Activated T-cell treated with anti-CD3 and anti-CD28 coated beads, Interleukin-2, amount 50 U/mL, for 4 hours (primary cell): ENCODE measurements around the gene TEX11. TPM values are rescaled to one million over a fixed set of nuclear protein-coding genes. Genes with fewer than 3 reads are reported as not detected.
A peak's percentile ranks its signal among the peaks of the same experiment; 100 is the strongest.
"Not testable (repeated sequence)": the region's sequence is repeated elsewhere in the genome, so short reads cannot be mapped to it uniquely, and the experiment has no call there.

Experiments used
- ATAC-seq, 2 donors: fragments of 200-7000 bp; cut with Tn5 transposase; one replicate each; pipeline ENCODE4 v1.10.0; 2021
- DNase-seq: peaks from one replicate; pipeline ENCODE4 v3.0.0-alpha.2; 2020
- H3K27me3 Mint-ChIP-seq: one replicate; pipeline ENCODE4 v1.8.0; 2021; ENCODE audit warnings: low read depth, mixed read lengths
- H3K36me3 Mint-ChIP-seq: one replicate; pipeline ENCODE4 v1.8.0; 2022; ENCODE audit warnings: mixed read lengths; ENCODE audit not compliant: insufficient read depth
- H3K4me1 Mint-ChIP-seq: one replicate; pipeline ENCODE4 v1.8.0; 2021; ENCODE audit warnings: low read depth, mixed read lengths
- H3K4me3 Mint-ChIP-seq: one replicate; pipeline ENCODE4 v1.8.0; 2021; ENCODE audit warnings: mild to moderate bottlenecking, moderate library complexity, mixed read lengths
- H3K9me3 Mint-ChIP-seq: one replicate; pipeline ENCODE4 v1.8.0; 2021; ENCODE audit warnings: mixed read lengths
- total RNA-seq, 3 donors: library from RNA; stranded (reverse); gene quantifications; one replicate each; pipeline ENCODE4 v1.2.1, GENCODE V29; 2021

Gene TEX11
- total RNA-seq, 3 donors from 2014 or later, result 0.13 TPM; not detected in 2

DNA sequence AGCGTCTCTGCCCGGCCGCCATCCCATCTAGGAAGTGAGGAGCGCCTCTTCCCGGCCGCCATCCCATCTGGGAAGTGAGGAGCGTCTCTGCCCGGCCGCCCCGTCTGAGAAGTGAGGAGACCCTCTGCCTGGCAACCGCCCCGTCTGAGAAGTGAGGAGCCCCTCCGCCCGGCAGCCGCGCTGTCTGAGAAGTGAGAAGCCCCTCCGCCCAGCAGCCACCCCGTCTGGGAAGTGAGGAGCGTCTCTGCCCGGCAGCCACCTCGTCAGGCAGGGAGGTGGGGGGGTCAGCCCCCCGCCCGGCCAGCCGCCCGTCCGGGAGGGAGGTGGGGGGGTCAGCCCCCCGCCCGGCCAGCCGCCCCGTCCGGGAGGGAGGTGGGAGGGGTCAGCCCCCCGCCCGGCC lies 229.1 kb downstream of the TEX11 start:
- H3K9me3 Mint-ChIP-seq, DNase-seq, H3K27me3 Mint-ChIP-seq, H3K4me3 Mint-ChIP-seq, H3K4me1 Mint-ChIP-seq, H3K36me3 Mint-ChIP-seq, ATAC-seq: not testable (repeated sequence)

GRCh38 chrX:70675284-70675683 lies 233.2 kb downstream of the TEX11 start:
- no peaks in the 10 kb centered on the region for H3K27me3 Mint-ChIP-seq
- ATAC-seq (peak in 1 of 2 donors; percentile 43), DNase-seq (no peak)
- peaks cover 3% of the 10 kb centered on the region for H3K4me1 Mint-ChIP-seq
- H3K9me3 Mint-ChIP-seq, result no peaks in the 10 kb centered on the region
- no peak overlapping the region for H3K4me3 Mint-ChIP-seq
- H3K36me3 Mint-ChIP-seq, result no peaks in the 10 kb centered on the region

- H3K4me1 Mint-ChIP-seq, result peaks cover 3% of the 10 kb centered on the region
- no peak for ATAC-seq
- DNase-seq, result no peak
Measured at GRCh38 chrX:70672326-70672725, 236.2 kb downstream of the TEX11 start.

GRCh38 chrX:70669120-70669519 lies 239.4 kb downstream of the TEX11 start:
- H3K27me3 Mint-ChIP-seq, result no peaks in the 10 kb centered on the region
- ATAC-seq, result no peak
- H3K9me3 Mint-ChIP-seq, result no peaks in the 10 kb centered on the region
- no peak overlapping the region for H3K4me3 Mint-ChIP-seq
- H3K36me3 Mint-ChIP-seq, result no peaks in the 10 kb centered on the region
- DNase-seq, result no peak
- H3K4me1 Mint-ChIP-seq, result peaks cover 3% of the 10 kb centered on the region

More at GRCh38 chrX:70672326-70672725, 236.2 kb downstream of the TEX11 start:
- H3K27me3 Mint-ChIP-seq, result no peaks in the 10 kb centered on the region
- no peaks in the 10 kb centered on the region for H3K36me3 Mint-ChIP-seq
- no peak overlapping the region for H3K4me3 Mint-ChIP-seq
- H3K9me3 Mint-ChIP-seq, result no peaks in the 10 kb centered on the region

- no peaks in the 10 kb centered on the region for H3K4me1 Mint-ChIP-seq
- no peak overlapping the region for H3K4me3 Mint-ChIP-seq
- H3K9me3 Mint-ChIP-seq, result no peaks in the 10 kb centered on the region
- ATAC-seq, result no peak
- no peaks in the 10 kb centered on the region for H3K36me3 Mint-ChIP-seq
- H3K27me3 Mint-ChIP-seq, result no peaks in the 10 kb centered on the region
- no peak for DNase-seq
Measured at GRCh38 chrX:70664726-70665125, 243.8 kb downstream of the TEX11 start.

DNA sequence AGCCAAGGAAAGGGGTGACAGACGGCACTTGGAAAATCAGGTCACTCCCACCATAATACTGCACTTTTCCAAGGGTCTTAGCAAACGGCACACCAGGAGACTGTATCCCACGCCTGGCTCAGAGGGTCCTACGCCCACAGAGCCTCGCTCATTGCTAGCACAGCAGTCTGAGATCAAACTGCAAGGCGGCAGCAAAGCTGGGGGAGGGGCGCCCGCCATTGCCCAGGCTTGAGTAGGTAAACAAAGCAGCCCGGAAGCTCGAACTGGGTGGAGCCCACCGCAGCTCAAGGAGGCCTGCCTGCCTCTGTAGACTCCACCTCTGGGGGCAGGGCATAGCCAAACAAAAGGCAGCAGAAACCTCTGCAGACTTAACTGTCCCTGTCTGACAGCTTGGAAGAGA lies 247.4 kb downstream of the TEX11 start:
- not testable (repeated sequence) for H3K4me3 Mint-ChIP-seq, H3K27me3 Mint-ChIP-seq, DNase-seq, H3K9me3 Mint-ChIP-seq, ATAC-seq, H3K36me3 Mint-ChIP-seq, H3K4me1 Mint-ChIP-seq

GRCh38 chrX:70657546-70657945 lies 251.0 kb downstream of the TEX11 start:
- not testable (repeated sequence) for H3K9me3 Mint-ChIP-seq, ATAC-seq, H3K4me3 Mint-ChIP-seq, H3K4me1 Mint-ChIP-seq, H3K36me3 Mint-ChIP-seq, DNase-seq, H3K27me3 Mint-ChIP-seq

DNA sequence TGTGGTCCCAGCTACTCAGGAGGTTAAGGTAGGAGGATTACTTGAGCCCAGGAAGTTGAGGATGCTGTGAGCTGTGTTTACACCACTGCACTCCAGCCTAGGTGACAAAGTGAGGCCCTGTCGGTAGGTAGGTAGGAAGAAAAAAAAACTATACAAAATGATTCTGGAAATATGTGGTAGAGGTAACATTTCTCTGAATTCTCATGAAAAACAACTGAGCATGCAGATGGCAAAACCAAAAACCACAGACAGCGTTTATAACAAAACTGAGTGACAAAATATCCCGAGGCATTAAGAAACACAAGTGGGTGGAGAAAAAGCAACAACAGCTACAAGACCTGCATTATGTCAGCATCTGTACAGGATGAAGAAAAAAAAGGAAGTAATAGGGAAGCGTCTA lies 252.2 kb downstream of the TEX11 start:
- ATAC-seq (peak in 1 of 2 donors; percentile 50), DNase-seq (no peak)
- no peak overlapping the region for H3K4me3 Mint-ChIP-seq
- H3K4me1 Mint-ChIP-seq, result peaks cover 7% of the 10 kb centered on the region
- H3K27me3 Mint-ChIP-seq, result no peaks in the 10 kb centered on the region
- H3K36me3 Mint-ChIP-seq, result no peaks in the 10 kb centered on the region
- no peaks in the 10 kb centered on the region for H3K9me3 Mint-ChIP-seq

- DNase-seq, H3K4me3 Mint-ChIP-seq, H3K36me3 Mint-ChIP-seq, ATAC-seq, H3K4me1 Mint-ChIP-seq, H3K27me3 Mint-ChIP-seq, H3K9me3 Mint-ChIP-seq: not testable (repeated sequence)
Measured at GRCh38 chrX:70647910-70648309, 260.6 kb downstream of the TEX11 start.

- no peak for DNase-seq
- no peaks in the 10 kb centered on the region for H3K27me3 Mint-ChIP-seq
- no peaks in the 10 kb centered on the region for H3K4me1 Mint-ChIP-seq
- no peak overlapping the region for H3K4me3 Mint-ChIP-seq
- ATAC-seq, result no peak
- H3K9me3 Mint-ChIP-seq, result no peaks in the 10 kb centered on the region
- H3K36me3 Mint-ChIP-seq, result no peaks in the 10 kb centered on the region
Measured at GRCh38 chrX:70636218-70636617, 272.3 kb downstream of the TEX11 start.

DNA sequence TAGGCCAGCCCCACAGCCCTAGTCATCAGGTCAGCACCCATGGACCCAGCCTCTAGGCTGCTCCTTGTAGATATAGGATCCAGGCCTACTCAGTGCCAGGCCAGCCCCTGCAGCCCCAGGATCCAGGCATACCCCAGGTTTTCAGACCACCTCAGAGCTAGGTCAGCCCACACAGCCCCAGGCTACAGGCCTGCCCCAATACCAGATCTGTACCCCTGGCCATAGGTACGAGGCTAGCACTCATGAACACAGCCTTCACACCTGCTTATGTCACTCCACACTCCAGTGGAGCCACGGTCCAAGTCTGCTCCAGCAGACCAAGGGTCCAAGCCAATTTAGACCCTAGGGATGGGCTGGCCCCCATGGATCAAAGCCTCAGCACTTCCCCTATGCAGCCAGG lies 272.8 kb downstream of the TEX11 start:
- no peaks in the 10 kb centered on the region for H3K9me3 Mint-ChIP-seq
- no peak for DNase-seq
- no peaks in the 10 kb centered on the region for H3K27me3 Mint-ChIP-seq
- no peak overlapping the region for H3K4me3 Mint-ChIP-seq
- H3K36me3 Mint-ChIP-seq, result no peaks in the 10 kb centered on the region
- no peaks in the 10 kb centered on the region for H3K4me1 Mint-ChIP-seq
- ATAC-seq, result no peak

GRCh38 chrX:70635227-70635626 lies 273.3 kb downstream of the TEX11 start:
- ATAC-seq (no peak), DNase-seq (no peak)
- Mint-ChIP-seq H3K27me3 (no peaks in the 10 kb centered on the region), H3K36me3 (no peaks in the 10 kb centered on the region), H3K9me3 (no peaks in the 10 kb centered on the region), H3K4me3 (no peak overlapping the region), H3K4me1 (no peaks in the 10 kb centered on the region)

DNA sequence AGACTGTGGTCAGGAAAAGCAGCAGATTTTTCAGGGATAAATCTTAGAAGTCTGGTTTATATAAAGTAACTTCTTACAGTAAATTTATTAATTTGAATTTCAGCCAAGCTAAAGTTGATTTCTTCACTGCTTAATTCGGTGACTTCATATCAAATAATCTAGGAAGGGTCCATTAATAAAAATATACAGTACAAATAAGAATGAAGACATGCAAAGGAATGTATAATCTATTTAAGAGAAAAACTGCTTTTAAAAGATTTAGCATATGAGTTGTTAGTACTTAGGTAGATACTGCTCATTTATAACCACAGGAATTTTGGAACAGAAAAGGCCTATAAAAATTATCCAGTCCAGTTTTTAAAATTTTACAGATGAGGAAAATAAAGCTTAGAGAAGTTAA lies 286.8 kb downstream of the TEX11 start:
- Mint-ChIP-seq H3K9me3 (no peaks in the 10 kb centered on the region), H3K36me3 (no peaks in the 10 kb centered on the region), H3K4me3 (no peak overlapping the region), H3K27me3 (peaks cover 4% of the 10 kb centered on the region), H3K4me1 (no peaks in the 10 kb centered on the region)
- DNase-seq (no peak), ATAC-seq (no peak)

- H3K9me3 Mint-ChIP-seq, result no peaks in the 10 kb centered on the region
- no peaks in the 10 kb centered on the region for H3K36me3 Mint-ChIP-seq
Measured at GRCh38 chrX:70618467-70618866, 290.0 kb downstream of the TEX11 start.

GRCh38 chrX:70613295-70613694 lies 295.2 kb downstream of the TEX11 start:
- H3K27me3 Mint-ChIP-seq, result no peaks in the 10 kb centered on the region
- no peak for DNase-seq

More at GRCh38 chrX:70618467-70618866, 290.0 kb downstream of the TEX11 start:
- Mint-ChIP-seq H3K4me3 (no peak overlapping the region), H3K4me1 (no peaks in the 10 kb centered on the region), H3K27me3 (no peaks in the 10 kb centered on the region)
- no peak for DNase-seq
- no peak for ATAC-seq

GRCh38 chrX:70605352-70605751 lies 303.2 kb downstream of the TEX11 start:
- H3K4me3 Mint-ChIP-seq, result no peak overlapping the region
- ATAC-seq, result no peak
- H3K4me1 Mint-ChIP-seq, result no peaks in the 10 kb centered on the region
- no peaks in the 10 kb centered on the region for H3K36me3 Mint-ChIP-seq
- H3K27me3 Mint-ChIP-seq, result no peaks in the 10 kb centered on the region
- DNase-seq, result no peak
- H3K9me3 Mint-ChIP-seq, result no peaks in the 10 kb centered on the region

More at GRCh38 chrX:70613295-70613694, 295.2 kb downstream of the TEX11 start:
- no peak overlapping the region for H3K4me3 Mint-ChIP-seq
- no peaks in the 10 kb centered on the region for H3K36me3 Mint-ChIP-seq
- ATAC-seq, result no peak
- H3K9me3 Mint-ChIP-seq, result no peaks in the 10 kb centered on the region
- no peaks in the 10 kb centered on the region for H3K4me1 Mint-ChIP-seq
